Esophagus muscularis mucosa (tissue), 4 donors: Measurements from ENCODE around the gene DNM3. TPM values are rescaled to one million over a fixed set of nuclear protein-coding genes. Genes with fewer than 3 reads are reported as not detected.

Experiments
- DNase-seq: peaks from one replicate; pipeline ENCODE4 v3.0.0-alpha.2; 2017; ENCODE audit errors: extremely low spot score
- H3K27ac ChIP-seq, 4 donors: fragments of 200-600 bp; sonication (generic); replicated peaks in 1 of 4; 1 replicate in 3 of 4; 2 replicates in 1 of 4; pipeline ENCODE4 v1.5.1; 2016 to 2019; ENCODE audit warnings: mild to moderate bottlenecking in 1 of 4
- H3K27me3 ChIP-seq, 4 donors: fragments of 200-600 bp; sonication (generic); one replicate each; pipeline versions ENCODE4 v1.5.1 to v1.6.0; 2016 to 2019
- H3K36me3 ChIP-seq, 4 donors: fragments of 200-600 bp; sonication (generic); one replicate each; pipeline ENCODE4 v1.5.1; 2016 to 2019
- H3K4me1 ChIP-seq, 4 donors: fragments of 200-600 bp; sonication (generic); one replicate each; pipeline ENCODE4 v1.5.1; 2016 to 2019
- H3K4me3 ChIP-seq, 4 donors: fragments of 200-600 bp; sonication (generic); 1 replicate in 2 of 4; 2 replicates in 2 of 4; pipeline ENCODE4 v1.5.1; 2016 to 2019; ENCODE audit warnings: mild to moderate bottlenecking in 4 of 4, moderate library complexity in 1 of 4
- H3K9me3 ChIP-seq, 4 donors: fragments of 200-600 bp; sonication (generic); 1 replicate in 3 of 4; 2 replicates in 1 of 4; pipeline ENCODE4 v1.5.1; 2016 to 2019
- EP300 ChIP-seq: sonication (generic); formaldehyde crosslinking; IDR thresholded peaks from one replicate; pipeline ENCODE4 v1.6.1; 2017; ENCODE audit warnings: antibody characterized with exemption
- POLR2A ChIP-seq: fragments of 450-650 bp; IDR thresholded peaks from one replicate; pipeline ENCODE4 v1.6.1; 2017; ENCODE audit warnings: antibody characterized with exemption, moderate library complexity, mild to moderate bottlenecking, low read depth
- POLR2AphosphoS5 ChIP-seq, 2 donors: sonication (generic); formaldehyde crosslinking; IDR thresholded peaks; one replicate each; pipeline ENCODE4 v1.6.1; 2017; ENCODE audit warnings: antibody characterized with exemption in 2 of 2
- WGBS: methylation state at CpG from one replicate; pipeline ENCODE4 v1.1.5; 2018; 5-methylcytosine and 5-hydroxymethylcytosine counted together
- intact Hi-C: fragments of 100-400 bp; cut with DNase I; formaldehyde crosslinking; loops from one replicate; pipeline ENCODE4 v1.15.1; 2023
- total RNA-seq, 4 donors: library from RNA; depleted of rRNA; stranded (reverse); fragments of >200 nt; gene quantifications; one replicate each; pipeline versions ENCODE4 v1.1.0 to v1.2.1, GENCODE V29; 2016
- TF ChIP-seq, protein P1 (sequence below), 3 experiments: fragments of 200-600 bp in 2 of 3; fragments of 450-650 bp in 1 of 3; sonication (generic) in 2 of 3; IDR thresholded peaks; one replicate each; pipeline ENCODE4 v1.5.1; 2017 to 2019; ENCODE audit warnings: antibody characterized with exemption in 3 of 3, mild to moderate bottlenecking in 2 of 3, moderate library complexity in 1 of 3

Gene DNM3
- total RNA-seq, 4 donors from 2014 or later = 3.3 to 6.4 (median 3.9) TPM

DNA sequence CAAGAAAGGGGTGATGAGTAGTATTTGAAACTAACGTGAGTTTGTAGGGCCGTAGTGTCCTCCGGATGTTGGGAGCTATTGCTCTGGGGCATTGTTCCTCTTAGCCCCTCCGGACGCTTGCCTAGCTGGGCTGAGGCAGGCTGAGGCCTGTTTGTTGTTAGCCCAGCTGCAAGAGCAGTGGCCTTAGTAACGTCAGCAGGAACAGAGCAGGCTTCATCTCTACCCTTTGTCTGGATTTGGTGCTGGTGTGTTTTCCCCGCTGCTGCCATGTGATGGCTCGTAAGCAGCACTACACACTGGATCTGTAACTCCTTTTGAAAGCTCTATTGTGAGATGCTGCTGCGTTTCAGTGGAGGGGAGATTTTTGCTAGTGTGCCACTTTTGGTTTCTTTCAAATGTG is 57.6 kb downstream of the DNM3 start:
- Histone ChIP-seq H3K27me3 (no peaks in the 10 kb centered on the region), H3K4me1 (no peaks in the 10 kb centered on the region), H3K36me3 (no peaks in the 10 kb centered on the region), H3K27ac (no peak overlapping the region), H3K9me3 (no peaks in the 10 kb centered on the region), H3K4me3 (peak overlapping the region in 1 of 4 donors; percentile 20)
- no peak for TF ChIP-seq POLR2A
- peak in 1 of 2 donors; percentile 22 for TF ChIP-seq POLR2AphosphoS5 (IDR thresholded peaks at IDR 0.05)
- no peak for TF ChIP-seq EP300
- TF ChIP-seq, protein P1, sequence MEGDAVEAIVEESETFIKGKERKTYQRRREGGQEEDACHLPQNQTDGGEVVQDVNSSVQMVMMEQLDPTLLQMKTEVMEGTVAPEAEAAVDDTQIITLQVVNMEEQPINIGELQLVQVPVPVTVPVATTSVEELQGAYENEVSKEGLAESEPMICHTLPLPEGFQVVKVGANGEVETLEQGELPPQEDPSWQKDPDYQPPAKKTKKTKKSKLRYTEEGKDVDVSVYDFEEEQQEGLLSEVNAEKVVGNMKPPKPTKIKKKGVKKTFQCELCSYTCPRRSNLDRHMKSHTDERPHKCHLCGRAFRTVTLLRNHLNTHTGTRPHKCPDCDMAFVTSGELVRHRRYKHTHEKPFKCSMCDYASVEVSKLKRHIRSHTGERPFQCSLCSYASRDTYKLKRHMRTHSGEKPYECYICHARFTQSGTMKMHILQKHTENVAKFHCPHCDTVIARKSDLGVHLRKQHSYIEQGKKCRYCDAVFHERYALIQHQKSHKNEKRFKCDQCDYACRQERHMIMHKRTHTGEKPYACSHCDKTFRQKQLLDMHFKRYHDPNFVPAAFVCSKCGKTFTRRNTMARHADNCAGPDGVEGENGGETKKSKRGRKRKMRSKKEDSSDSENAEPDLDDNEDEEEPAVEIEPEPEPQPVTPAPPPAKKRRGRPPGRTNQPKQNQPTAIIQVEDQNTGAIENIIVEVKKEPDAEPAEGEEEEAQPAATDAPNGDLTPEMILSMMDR (IDR thresholded peaks at IDR 0.05) = no peak
- 50% methylated on average over 9 of the region's 9 CpGs for WGBS
- intact Hi-C loops = no loop called here
- DNase-seq = no peak

DNA sequence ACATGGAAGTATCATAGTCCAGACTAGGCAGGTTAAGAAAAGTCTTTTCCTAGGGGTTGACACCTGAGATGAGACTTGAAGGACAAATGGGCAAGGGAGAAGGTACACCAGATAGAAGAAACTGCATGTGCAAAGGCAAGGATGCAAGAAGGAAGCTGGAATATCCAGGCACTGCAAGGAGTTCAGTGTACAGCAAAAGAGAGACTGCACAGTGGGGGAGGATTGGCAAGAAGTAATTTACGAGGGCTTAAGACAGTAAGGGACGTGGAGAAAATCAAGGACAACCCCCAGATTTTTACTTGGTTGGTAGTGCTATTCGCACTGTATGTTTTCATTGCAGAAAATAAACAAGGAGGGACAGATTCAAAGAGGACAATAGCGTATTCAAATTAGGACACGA is 58.5 kb downstream of the DNM3 start:
- Histone ChIP-seq H3K36me3 (no peaks in the 10 kb centered on the region), H3K4me3 (no peak overlapping the region), H3K9me3 (no peaks in the 10 kb centered on the region), H3K27me3 (no peaks in the 10 kb centered on the region), H3K4me1 (no peaks in the 10 kb centered on the region), H3K27ac (no peak overlapping the region)
- DNase-seq = no peak
- WGBS = 81% methylated on average over 5 of the region's 5 CpGs
- TF ChIP-seq EP300 (no peak), POLR2AphosphoS5 (IDR thresholded peaks at IDR 0.05) (no peak), POLR2A (no peak)
- TF ChIP-seq, protein P1 (IDR thresholded peaks at IDR 0.05) = no peak
- intact Hi-C loops = no loop called here

DNA sequence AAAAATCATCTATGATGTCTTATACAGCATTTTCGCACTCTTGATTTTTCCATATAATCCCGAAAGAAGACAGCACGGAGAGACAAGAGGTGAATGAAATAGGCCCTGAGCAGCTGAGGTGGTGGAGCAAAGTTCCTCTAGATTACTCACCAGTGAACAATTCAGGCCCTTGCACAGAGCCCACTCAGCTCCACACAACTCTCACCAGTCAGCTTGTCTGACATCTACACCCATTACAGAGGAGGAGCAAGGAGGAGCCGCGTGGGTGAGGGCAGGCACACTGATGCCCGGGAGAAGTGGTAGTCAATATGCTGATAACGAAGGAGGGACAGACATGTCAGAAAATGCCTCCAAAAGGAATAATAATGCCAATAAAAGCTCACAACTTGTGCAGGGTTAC is 59.9 kb downstream of the DNM3 start:
- no peak overlapping the region for H3K27ac ChIP-seq
- intact Hi-C loops = no loop called here
- DNase-seq = no peak
- no peaks in the 10 kb centered on the region for H3K27me3 ChIP-seq
- no peaks in the 10 kb centered on the region for H3K36me3 ChIP-seq
- 90% methylated on average over 7 of the region's 7 CpGs for WGBS
- no peak overlapping the region for H3K4me3 ChIP-seq
- no peaks in the 10 kb centered on the region for H3K4me1 ChIP-seq
- TF ChIP-seq, protein P1 (IDR thresholded peaks at IDR 0.05) = no peak
- TF ChIP-seq POLR2AphosphoS5 (IDR thresholded peaks at IDR 0.05) (no peak), EP300 (no peak), POLR2A (no peak)
- H3K9me3 ChIP-seq = no peaks in the 10 kb centered on the region

DNA sequence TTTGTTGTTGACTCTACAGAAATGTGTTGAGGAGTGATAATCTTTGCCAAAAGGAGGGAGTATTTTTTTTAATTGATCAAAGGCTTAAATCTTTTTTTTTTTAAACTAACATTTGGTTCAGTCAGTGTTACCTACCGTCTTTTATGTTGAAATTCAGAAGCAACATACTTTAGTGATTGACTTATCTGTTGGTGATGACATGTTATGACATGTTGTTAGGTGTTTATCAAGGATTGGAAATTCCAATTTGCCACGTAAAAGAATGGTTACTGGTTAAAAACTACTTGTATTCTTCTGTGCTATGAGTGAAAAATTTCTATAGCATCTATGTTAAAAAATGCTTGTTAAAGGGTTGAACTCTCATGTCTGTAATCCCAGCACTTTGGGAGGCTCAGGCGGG is 61.2 kb downstream of the DNM3 start:
- Histone ChIP-seq H3K27ac (no peak overlapping the region), H3K4me1 (no peaks in the 10 kb centered on the region), H3K27me3 (no peaks in the 10 kb centered on the region), H3K4me3 (peak overlapping the region in 2 of 4 donors; percentile 6 to 9), H3K36me3 (no peaks in the 10 kb centered on the region), H3K9me3 (no peaks in the 10 kb centered on the region)
- WGBS = 56% methylated on average over 3 of the region's 3 CpGs
- TF ChIP-seq, protein P1 (IDR thresholded peaks at IDR 0.05) = no peak
- TF ChIP-seq POLR2AphosphoS5 (IDR thresholded peaks at IDR 0.05) (no peak), POLR2A (no peak)
- intact Hi-C loops = no loop called here
- DNase-seq = no peak

DNA sequence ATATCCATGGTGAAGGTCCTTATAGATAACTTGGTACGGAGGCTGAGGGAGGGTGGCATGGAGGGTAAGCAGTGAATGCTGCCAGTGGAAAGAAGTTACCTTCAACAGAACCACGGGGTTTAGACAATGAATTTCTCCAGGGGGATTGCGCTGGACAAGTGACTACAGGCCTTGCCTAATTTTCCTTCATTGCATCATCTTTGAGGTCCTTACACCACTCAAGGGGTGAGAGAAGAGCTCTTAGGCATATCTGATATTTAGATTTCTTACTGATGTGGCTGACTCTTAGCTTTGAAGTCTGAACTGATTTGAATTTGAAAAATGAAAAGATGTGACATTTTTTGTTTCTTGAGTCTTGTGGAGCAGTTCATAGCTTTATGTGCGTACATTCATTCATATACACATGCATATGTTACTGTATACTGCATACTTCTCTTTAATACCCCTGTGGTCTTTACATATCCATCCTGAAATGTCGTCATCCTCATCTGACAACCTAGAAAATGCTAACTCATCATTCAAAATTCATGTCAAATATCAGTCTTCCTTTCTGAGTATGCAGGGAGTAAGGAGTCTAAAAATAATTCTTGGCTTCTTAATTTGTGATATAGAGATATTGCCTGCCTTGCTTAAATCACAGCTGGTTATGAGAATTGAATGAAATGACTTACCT is 63.6 kb downstream of the DNM3 start:
- H3K27ac ChIP-seq = no peak overlapping the region
- no peak overlapping the region for H3K4me3 ChIP-seq
- no peaks in the 10 kb centered on the region for H3K9me3 ChIP-seq
- no peaks in the 10 kb centered on the region for H3K36me3 ChIP-seq
- no peaks in the 10 kb centered on the region for H3K27me3 ChIP-seq
- TF ChIP-seq, protein P1 (IDR thresholded peaks at IDR 0.05) = no peak
- TF ChIP-seq EP300 = no peak
- no peak for TF ChIP-seq POLR2A
- no peak for TF ChIP-seq POLR2AphosphoS5 (IDR thresholded peaks at IDR 0.05)
- WGBS = 80% methylated on average over 5 of the region's 5 CpGs
- no peaks in the 10 kb centered on the region for H3K4me1 ChIP-seq
- intact Hi-C loops = no loop called here
- DNase-seq = no peak
